RWPE2 (cell line): ENCODE measurements around the gene JUP.

Experiments
- ATAC-seq: fragments of 200-7000 bp; cut with Tn5 transposase; 3 replicates; pipeline ENCODE4 v1.9.1; 2021; ENCODE audit warnings: low read depth
- DNase-seq: peaks from one replicate; pipeline ENCODE4 v3.0.0-alpha.2; 2020; ENCODE audit warnings: low spot score
- H3K27ac ChIP-seq: fragments of 450-650 bp; 2 replicates; pipeline ENCODE4 v1.5.1; 2017; ENCODE audit warnings: mild to moderate bottlenecking; ENCODE audit not compliant: poor library complexity, severe bottlenecking
- H3K27me3 ChIP-seq: fragments of 250-450 bp; sonication (Bioruptor Pico); 2 replicates; pipeline ENCODE4 v1.5.1; 2021; ENCODE audit warnings: mild to moderate bottlenecking, moderate library complexity; ENCODE audit not compliant: insufficient read depth, poor library complexity, severe bottlenecking
- H3K36me3 ChIP-seq: fragments of 250-450 bp; sonication (Bioruptor Pico); 2 replicates; pipeline ENCODE4 v1.5.1; 2020; ENCODE audit warnings: low read depth, mild to moderate bottlenecking, moderate library complexity
- H3K4me1 ChIP-seq: fragments of 250-450 bp; sonication (Bioruptor Pico); 2 replicates; pipeline ENCODE4 v1.5.1; 2021; ENCODE audit warnings: mild to moderate bottlenecking, moderate library complexity; ENCODE audit not compliant: insufficient read depth, poor library complexity, severe bottlenecking
- H3K4me3 ChIP-seq: fragments of 250-450 bp; sonication (Bioruptor Pico); 2 replicates; pipeline ENCODE4 v1.5.1; 2021; ENCODE audit warnings: mild to moderate bottlenecking, moderate library complexity; ENCODE audit not compliant: severe bottlenecking
- H3K9me3 ChIP-seq: fragments of 250-450 bp; sonication (Bioruptor Pico); 2 replicates; pipeline ENCODE4 v1.5.1; 2021; ENCODE audit warnings: mild to moderate bottlenecking, moderate library complexity; ENCODE audit not compliant: severe bottlenecking
- TF ChIP-seq, protein P1 (sequence below): fragments of 450-650 bp; IDR thresholded peaks from one replicate; pipeline ENCODE4 v1.5.1; 2017; ENCODE audit warnings: mild to moderate bottlenecking, moderate library complexity; ENCODE audit not compliant: poor library complexity, severe bottlenecking

JUP gene

DNA sequence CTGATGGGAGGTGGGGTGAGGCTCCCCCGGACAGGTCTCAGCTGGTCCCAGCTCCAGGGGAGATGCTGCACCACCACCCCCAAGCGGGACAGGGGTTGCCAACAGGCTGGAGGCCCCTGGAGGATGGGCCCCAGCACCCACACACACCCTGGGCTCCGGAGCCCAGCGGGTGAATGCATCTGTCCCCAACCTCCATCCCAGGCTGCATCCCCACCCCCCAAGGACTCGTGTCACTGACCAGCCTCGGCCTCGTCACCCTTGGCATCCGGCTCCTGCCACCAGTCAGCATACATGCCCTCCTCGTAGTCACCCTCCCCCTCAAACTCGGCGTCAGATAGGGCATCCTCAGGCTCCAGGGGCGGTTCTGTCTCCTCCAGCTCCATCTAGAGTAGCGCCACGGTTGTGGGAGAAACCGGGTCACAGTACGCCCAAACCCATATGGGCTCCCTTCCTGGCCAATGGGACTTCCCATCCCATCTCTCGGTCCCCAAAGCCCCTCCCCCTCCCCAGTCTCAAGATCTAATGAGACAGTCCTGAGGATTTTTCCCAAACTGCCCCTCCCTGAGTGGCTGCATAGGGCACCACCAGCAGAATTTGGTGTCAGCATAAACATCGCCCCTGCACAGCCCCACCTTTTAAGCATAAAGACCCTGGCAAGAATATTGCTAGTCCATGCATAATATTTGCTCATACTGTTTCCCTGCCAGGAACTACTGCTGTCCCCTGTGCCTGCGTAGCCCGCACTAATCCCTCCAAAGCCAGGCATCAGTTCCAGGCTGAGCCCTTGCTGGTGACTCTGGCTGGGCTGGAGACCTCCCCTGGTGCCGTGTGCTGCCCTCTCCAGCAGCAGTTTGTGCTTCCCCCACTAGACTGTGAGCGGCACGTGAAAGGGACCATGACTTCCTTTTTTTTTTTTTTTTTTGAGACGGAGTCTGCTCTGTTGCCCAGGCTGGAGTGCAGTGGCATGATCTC, 16.8 kb upstream of the JUP start:
- peaks cover 31% of the 10 kb centered on the region for H3K36me3 ChIP-seq
- H3K4me1 ChIP-seq: peaks cover 18% of the 10 kb centered on the region
- no peak for DNase-seq
- TF ChIP-seq, protein P1, sequence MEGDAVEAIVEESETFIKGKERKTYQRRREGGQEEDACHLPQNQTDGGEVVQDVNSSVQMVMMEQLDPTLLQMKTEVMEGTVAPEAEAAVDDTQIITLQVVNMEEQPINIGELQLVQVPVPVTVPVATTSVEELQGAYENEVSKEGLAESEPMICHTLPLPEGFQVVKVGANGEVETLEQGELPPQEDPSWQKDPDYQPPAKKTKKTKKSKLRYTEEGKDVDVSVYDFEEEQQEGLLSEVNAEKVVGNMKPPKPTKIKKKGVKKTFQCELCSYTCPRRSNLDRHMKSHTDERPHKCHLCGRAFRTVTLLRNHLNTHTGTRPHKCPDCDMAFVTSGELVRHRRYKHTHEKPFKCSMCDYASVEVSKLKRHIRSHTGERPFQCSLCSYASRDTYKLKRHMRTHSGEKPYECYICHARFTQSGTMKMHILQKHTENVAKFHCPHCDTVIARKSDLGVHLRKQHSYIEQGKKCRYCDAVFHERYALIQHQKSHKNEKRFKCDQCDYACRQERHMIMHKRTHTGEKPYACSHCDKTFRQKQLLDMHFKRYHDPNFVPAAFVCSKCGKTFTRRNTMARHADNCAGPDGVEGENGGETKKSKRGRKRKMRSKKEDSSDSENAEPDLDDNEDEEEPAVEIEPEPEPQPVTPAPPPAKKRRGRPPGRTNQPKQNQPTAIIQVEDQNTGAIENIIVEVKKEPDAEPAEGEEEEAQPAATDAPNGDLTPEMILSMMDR: no peak
- H3K27ac ChIP-seq: no peak overlapping the region
- H3K9me3 ChIP-seq: no peaks in the 10 kb centered on the region
- H3K4me3 ChIP-seq: no peak overlapping the region
- H3K27me3 ChIP-seq: no peaks in the 10 kb centered on the region
- no peak for ATAC-seq

DNA sequence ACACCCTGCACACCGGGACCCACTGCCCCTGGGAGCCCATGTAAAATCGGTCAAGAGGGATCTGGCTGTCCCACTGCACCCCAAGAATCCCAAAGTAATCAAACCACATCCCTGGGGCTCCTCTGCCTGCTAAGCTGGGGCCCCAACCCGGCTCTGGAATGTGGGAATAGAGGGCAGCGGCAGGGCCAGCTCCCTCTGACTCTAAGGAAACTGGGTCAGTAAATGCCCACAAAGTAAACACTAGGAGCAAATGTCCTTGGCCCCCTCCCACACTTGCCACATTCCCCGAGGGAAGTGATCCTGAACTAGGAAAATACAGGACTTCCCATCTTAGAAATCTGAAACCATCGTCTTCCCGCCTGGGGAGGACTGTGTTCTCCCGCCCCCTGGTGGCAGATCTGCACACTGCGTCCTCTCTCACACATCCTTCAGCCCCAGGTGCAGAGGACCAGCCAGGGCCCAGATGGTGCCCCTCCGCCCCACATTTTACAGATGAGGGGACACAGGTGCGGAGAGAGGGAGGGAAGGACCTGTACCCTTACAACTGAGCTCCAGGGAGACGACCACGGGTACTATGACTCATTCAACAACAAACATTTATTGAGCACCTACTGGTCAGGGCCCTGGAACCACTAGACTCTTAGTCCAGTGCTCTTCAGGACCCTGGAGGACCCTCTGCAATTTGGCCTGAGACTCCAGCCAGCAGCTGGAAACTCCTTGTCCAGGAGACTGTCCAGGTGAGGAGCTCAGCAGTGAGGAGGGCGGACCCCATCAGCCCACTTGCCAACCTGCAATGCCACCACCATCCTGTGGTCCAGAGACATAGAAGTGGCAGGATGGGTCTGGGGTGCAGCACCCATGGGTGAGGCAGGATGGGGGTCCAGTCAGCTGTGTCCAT, 15.1 kb upstream of the JUP start:
- Histone ChIP-seq H3K27ac (peak overlapping the region; percentile 97), H3K4me1 (peaks cover 18% of the 10 kb centered on the region), H3K27me3 (no peaks in the 10 kb centered on the region), H3K9me3 (no peaks in the 10 kb centered on the region), H3K4me3 (no peak overlapping the region), H3K36me3 (peaks cover 26% of the 10 kb centered on the region)
- DNase-seq (no peak), ATAC-seq (peak; percentile 47)
- TF ChIP-seq, protein P1: peak; percentile 97

DNA sequence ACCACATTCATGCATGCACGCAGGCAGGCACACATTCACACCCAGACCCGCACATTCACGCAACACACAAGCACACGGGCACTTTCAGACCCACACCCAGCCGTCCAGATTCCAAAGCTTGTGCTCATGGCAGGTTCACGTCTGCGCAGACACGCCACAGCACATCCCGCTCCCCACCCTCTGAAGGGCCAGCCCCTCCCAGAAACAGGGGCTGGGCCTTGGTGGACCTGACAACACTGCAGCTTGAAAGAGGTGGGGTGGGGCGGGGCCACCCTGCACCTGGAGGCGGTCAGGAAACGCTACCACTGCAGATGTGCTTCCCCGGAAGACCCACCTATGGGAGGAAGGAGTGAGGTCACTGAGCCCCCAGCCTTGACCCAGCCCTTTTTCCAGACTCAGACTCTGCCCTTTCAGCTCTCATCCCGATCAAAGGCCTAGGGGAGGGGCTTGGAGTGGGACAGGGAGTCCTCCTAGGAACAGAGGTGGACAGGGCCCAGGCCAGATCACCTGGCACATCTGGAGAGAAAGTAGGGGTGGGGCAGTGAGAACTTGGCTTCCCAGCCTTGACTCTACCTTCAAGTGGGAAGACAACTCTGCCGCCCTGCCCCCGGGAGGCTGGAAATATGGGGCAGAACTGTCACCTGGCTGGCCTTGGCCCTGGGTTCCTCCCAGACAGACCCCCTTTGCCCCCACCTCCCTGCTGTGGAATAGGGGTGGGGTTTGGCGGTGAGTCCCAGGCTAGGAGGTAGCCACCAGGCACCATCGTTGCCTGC, 14.3 kb upstream of the JUP start:
- Histone ChIP-seq H3K27ac (peak overlapping the region; percentile 97), H3K9me3 (no peaks in the 10 kb centered on the region), H3K4me1 (peaks cover 21% of the 10 kb centered on the region), H3K36me3 (peaks cover 19% of the 10 kb centered on the region), H3K4me3 (no peak overlapping the region), H3K27me3 (no peaks in the 10 kb centered on the region)
- ATAC-seq (peak; percentile 79), DNase-seq (peak; percentile 99)
- TF ChIP-seq, protein P1: no peak

DNA sequence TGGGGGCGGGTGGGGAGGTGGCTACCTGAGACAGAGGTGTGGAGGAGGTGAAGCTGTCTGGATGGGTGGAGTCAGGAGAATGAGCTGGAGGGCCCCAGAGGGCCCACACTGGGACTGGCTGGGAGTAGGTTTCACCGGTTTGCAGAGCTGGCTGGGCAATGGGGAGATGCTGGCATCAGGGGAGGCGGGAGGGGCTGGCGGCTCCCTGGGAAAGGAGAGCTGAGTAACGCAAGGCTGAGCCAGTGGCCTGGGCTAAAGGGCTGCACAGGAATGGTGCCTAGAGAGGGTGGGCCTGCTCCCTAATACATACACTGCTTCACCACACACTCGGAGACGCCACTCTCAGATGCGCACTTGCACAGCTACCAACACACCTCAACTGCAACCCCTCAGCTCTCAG, 12.9 kb upstream of the JUP start:
- no peak overlapping the region for H3K4me3 ChIP-seq
- H3K27ac ChIP-seq: peak overlapping the region; percentile 97
- ATAC-seq (peak; percentile 7; the same call in 2 of the 3 replicates), DNase-seq (no peak)
- peaks cover 13% of the 10 kb centered on the region for H3K36me3 ChIP-seq
- no peaks in the 10 kb centered on the region for H3K9me3 ChIP-seq
- peaks cover 25% of the 10 kb centered on the region for H3K4me1 ChIP-seq
- TF ChIP-seq, protein P1: no peak
- no peaks in the 10 kb centered on the region for H3K27me3 ChIP-seq
